ENCODE measurements around the gene TAF8.
A peak's percentile ranks its signal among the peaks of the same experiment; 100 is the strongest.
"Not testable (repeated sequence)": the region's sequence is repeated elsewhere in the genome, so short reads cannot be mapped to it uniquely, and the experiment has no call there.

Gene TAF8

GRCh38 chr6:42028234-42029061 is 21.9 kb upstream of the TAF8 start:
- DNase-seq (ENCODE audit: low read depth, low spot score), result no peak

GRCh38 chr6:42029062-42029685 is 21.1 kb upstream of the TAF8 start:
- no peak for DNase-seq (ENCODE audit: low read depth, low spot score)

DNA sequence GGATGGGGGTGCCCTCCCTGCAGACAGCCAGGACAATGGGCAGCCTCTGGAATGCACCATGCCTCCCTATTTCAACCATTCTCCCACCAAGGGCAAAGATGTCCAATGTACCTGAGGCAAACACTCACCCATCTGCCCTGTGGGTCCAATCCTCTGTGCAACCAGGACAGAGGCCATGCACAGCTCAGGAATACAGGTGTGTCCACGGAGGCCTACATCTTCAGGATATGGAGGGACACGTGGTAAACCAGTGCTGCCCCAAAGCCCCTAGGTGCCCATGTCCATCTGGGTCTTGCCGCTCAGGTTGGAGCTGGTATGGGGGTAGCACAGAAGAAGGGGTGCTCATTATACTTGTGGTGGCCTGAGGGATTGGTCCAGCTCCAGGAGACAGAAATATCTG is 20.4 kb upstream of the TAF8 start:
- no peak for DNase-seq (ENCODE audit: low read depth, low spot score)

GRCh38 chr6:42030585-42031506 is 19.5 kb upstream of the TAF8 start:
- no peak for DNase-seq (ENCODE audit: low read depth, low spot score)

GRCh38 chr6:42032366-42032765 is 18.0 kb upstream of the TAF8 start:
- DNase-seq (ENCODE audit: low read depth, low spot score), result no peak

DNA sequence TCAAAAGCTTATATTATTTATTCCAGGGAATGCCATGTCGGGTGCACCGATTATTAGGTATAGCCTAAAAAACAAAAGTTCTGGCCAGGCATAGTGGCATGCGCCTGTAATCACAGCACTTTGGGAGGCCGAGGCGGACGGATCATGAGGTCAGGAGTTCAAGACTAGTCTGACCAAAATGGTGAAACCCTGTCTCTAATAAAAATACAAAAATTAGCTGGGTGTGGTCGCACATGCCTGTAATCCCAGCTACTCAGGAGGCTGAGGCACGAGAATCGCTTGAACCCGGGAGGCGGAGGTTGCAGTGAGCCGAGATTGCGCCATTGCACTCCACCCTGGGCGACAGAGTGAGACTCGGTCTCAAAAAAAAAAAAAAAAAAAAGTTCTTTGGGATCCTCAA is 12.7 kb upstream of the TAF8 start:
- DNase-seq (ENCODE audit: low read depth, low spot score), result not testable (repeated sequence)

DNA sequence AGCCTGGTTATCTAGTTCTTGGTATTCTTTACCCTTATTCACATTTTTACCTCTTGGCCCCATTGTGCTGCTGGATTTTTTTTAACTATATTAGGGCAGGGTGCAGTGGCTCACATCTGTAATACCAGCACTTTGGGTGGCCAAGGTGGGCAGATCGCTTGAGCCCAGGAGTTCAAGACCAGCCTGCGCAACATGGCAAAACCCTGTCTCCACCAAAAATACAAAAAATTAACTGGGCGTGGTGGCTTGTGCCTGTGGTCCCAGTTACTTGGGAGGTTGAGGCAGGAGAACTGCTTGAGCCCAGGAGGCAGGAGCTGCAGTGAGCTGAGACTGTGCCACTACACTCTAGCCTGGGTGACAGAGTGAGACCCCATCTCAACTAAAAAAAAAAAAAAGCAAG is 12.2 kb upstream of the TAF8 start:
- DNase-seq (ENCODE audit: low read depth, low spot score), result no peak

DNA sequence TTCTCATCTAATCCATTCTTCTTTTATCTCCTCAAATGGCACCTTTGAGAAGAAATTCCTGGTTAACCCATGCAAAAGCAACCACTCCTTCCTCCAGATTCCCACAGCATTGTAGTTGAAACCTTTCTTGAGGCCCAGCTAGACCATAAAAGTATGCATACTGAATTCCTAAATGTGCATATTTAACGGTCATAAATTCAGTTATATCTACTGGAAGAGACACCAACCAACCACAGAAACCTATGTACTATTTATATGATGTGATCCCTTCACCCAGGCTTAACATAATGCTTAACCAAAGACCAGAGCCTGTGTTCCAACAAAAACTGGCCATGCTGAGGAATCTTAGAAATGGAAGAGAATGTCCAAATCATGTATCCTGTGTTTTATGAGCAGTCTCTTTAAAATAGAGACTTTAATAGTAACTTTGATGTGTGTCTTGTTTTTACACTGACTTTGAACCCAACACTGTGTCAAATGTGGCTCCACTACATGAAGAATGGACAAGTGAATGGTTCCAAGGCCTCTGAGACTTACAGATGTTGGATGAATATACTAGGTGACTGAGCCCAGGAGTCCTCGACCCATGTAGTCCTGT is 11.4 kb upstream of the TAF8 start:
- no peak for DNase-seq (ENCODE audit: low read depth, low spot score)

DNA sequence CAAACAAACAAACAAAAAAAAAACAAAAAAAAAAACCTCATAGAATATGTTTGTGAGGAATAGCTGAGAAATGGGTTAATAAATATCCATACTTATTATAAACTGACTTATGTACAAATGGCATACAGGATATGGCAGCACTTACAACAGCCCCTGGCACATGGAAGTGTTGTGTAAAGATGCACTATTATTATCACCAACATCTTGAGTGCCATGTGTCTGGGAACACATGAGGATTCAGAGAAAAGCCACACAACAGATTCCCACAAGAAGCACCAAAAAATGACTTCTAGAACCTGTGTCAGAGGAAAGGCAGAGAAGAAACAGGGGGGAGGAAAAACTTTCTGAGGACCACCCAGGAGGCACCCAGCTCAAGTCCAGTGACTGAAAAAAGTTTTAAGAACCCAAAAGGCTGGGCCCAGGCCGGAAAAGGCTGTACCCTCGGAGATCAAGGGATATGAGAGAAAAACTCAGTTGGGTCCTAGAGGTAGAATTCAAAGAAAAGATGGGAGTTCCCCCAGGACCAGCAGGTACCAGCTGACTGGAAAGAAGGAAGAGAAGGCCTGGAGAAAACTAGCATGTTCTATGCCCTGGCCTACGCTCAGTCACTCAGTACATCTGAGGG is 9.4 kb upstream of the TAF8 start:
- no peak for DNase-seq (ENCODE audit: low read depth, low spot score)

DNA sequence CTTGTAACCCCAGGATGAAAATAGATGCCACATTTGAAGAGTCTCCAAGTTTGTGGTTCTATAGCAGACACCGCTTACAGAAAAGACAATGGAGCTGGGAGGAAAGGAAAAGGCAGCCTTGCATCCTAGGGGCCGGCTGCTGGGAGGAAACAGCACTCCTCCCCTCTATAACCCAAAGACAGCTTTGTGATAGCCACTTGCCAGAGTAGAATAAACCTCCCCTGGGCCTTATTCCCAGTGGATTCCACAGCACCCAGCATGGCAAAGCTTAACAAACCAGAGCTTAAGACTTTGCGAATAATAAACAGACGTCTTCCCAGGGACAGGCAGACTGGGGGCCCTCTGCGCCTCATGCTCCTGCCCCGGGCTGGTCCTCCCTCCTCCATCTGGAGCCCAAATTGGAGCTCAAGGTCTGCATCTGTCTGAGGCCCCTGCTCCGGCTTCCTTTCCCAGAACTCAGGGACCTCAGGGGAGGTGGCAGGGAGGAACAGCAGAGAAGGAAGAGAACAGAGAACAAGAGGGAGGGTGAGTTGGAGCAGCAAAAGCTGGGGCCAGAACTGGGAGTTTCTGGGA is 8.8 kb upstream of the TAF8 start:
- no peak for DNase-seq (ENCODE audit: low read depth, low spot score)

GRCh38 chr6:42042108-42042507 is 8.2 kb upstream of the TAF8 start:
- DNase-seq (ENCODE audit: low read depth, low spot score), result no peak

GRCh38 chr6:42043787-42044475 is 6.4 kb upstream of the TAF8 start:
- peak; percentile 60 for DNase-seq (ENCODE audit: low read depth, low spot score)

- peak; percentile 68 for DNase-seq (ENCODE audit: low read depth, low spot score)
These were observed 4.5 kb upstream of the TAF8 start for GRCh38 chr6:42045538-42046460.

DNA sequence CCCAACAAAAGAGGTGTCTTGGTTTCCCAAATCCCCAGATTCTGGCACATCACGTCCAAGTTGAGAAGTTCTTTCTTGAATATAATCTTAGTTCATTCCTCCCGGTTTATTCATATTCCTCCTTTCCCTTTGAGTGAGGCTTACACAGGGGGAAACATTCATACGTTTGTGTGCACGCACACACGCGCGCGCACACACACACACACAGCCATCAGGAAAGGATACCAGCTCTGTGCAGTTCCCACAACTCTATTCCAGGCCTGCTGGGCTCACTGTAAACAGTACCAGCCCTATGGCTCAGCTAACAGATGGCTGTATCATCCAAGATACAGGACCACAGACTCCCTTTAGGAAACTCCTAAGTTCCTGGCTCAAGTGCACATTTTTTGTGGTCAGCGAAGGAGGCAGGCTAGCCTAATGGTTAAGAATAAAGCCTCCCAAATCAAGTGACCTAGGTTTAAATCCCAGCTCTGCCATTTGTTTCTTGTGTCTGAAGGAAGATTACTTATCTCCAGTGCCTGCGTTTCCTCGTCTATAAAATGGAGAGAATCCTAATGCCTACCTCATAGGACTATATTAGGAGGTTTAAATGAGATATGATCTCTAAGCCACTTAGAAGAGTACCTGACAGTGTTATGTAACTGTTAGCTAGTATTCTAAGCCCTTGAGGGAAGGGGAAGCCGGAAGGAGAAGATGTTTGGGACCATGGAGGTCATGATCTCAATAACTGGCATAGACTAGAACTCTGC is 3.7 kb upstream of the TAF8 start:
- no peak for DNase-seq (ENCODE audit: low read depth, low spot score)

GRCh38 chr6:42047213-42047590 is 3.1 kb upstream of the TAF8 start:
- no peak for DNase-seq (ENCODE audit: low read depth, low spot score)

GRCh38 chr6:42047790-42048405 is 2.4 kb upstream of the TAF8 start:
- DNase-seq (ENCODE audit: low read depth, low spot score), result no peak

DNA sequence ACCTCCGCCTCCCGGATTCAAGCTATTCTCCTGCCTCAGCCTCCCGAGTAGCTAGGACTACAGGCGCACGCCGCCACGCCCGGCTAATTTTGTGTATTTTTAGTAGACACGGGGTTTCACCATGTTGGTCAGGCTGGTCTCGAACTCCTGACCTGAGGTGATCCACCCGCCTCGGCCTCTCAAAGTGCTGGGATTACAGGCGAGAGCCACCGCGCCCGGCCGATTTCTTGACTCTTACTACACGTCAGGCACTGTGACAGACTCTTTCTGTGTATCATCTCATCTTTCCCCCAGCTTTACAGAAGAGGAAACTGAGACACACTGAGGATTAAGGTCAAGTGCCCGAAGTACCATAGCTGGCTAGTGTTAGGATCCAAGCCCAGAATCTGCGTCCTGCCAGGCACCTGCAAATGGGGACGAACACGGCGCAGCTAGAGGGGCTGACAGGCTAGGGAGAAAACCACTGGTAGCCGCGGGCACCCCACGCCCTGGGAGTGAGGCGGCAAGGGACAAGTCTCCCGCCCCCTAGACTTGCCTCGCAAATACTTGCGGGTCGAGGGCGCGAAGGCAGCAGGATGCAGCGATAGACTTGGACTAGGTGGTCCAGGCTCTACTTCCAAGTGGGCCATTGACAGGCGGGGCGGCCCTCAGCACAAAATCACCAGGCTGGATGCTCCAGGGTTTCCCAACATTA is 1.1 kb upstream of the TAF8 start:
- DNase-seq (ENCODE audit: low read depth, low spot score), result no peak

DNA sequence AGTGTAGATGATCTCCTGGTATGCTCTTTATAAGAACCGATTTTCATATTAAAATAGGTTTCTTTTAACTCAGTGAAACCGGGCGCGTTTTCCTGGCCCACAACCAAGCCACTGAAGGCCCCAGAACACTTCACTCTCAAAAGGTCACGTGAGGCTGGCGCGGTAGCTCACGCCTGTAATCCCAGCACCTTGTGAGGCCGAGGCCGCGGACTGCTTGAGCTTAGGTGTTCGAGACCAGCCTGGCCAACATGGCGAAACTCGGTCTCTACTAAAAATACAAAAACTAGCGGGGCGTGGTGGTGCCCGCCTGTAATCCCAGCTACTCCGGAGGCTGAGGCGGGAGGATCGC is 402 bp upstream of the TAF8 start:
- no peak for DNase-seq (ENCODE audit: low read depth, low spot score)

All from brain pericyte (primary cell).